Astrocyte of the spinal cord (primary cell): Measurements from ENCODE around the gene HCCS.
A peak's percentile ranks its signal among the peaks of the same experiment; 100 is the strongest.
"Not testable (repeated sequence)": the region's sequence is repeated elsewhere in the genome, so short reads cannot be mapped to it uniquely, and the experiment has no call there.

ENCODE experiments used
- DNase-seq: peaks from one replicate; pipeline ENCODE4 v3.0.0; 2011; ENCODE audit warnings: low read depth, low spot score
- H3K4me3 ChIP-seq: 2 replicates; pipeline ENCODE4 v1.5.1; 2011; ENCODE audit warnings: low read depth, mild to moderate bottlenecking, low read length, moderate library complexity
- CTCF ChIP-seq: IDR thresholded peaks from 2 replicates; pipeline ENCODE4 v1.5.1; 2012; ENCODE audit warnings: low read depth, mild to moderate bottlenecking, low read length, inconsistent platforms
- in situ Hi-C: cut with HindIII; loops from 2 replicates; pipeline ENCODE4 v1.10.0; 2017; ENCODE audit warnings: low sequenced_read_pairs

The HCCS gene

DNA sequence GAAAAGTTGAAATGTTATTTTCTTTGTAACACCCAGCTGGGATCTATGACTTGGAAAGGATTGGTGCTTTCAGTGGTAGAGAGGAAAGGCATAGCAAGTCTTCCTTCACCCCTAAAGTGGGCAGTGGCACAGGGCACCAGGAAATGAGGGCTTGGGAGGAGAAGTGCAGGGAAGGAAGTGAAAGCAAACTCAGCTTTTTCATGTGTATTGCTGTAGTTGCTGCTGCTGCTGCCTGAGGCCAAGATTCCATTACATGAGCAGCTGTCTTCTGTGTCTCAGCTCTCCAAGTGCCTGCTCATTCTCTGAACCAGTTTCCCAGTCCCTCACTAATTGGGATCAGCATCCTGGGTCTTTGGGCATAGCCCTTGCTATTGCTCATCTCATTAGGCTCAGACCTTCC lies 2.6 kb downstream of the HCCS start:
- DNase-seq = peak; percentile 15
- TF ChIP-seq CTCF = no peak
- H3K4me3 ChIP-seq = no peak overlapping the region
- in situ Hi-C loops = no loop called here

DNA sequence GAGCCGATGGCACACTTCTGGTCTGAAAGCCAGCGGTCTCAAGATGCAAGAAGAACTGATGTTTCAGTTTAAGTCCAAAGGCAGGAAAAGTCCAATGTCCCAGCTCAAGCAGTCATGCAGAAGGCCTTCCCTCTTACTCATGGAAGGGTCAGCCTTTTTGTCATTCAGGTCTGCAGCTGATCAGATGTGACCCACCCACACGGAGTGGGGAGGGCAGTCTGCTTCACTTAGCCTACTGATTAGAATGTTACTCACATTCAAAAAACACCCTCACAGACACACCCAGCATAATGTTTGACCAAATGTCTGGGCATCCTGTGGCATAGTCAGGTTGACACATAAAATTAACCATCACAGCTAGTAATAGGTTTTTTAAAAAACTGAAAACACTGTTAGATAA lies 6.6 kb downstream of the HCCS start:
- in situ Hi-C loops = no loop called here
- DNase-seq = no peak
- no peak overlapping the region for H3K4me3 ChIP-seq
- no peak for TF ChIP-seq CTCF

DNA sequence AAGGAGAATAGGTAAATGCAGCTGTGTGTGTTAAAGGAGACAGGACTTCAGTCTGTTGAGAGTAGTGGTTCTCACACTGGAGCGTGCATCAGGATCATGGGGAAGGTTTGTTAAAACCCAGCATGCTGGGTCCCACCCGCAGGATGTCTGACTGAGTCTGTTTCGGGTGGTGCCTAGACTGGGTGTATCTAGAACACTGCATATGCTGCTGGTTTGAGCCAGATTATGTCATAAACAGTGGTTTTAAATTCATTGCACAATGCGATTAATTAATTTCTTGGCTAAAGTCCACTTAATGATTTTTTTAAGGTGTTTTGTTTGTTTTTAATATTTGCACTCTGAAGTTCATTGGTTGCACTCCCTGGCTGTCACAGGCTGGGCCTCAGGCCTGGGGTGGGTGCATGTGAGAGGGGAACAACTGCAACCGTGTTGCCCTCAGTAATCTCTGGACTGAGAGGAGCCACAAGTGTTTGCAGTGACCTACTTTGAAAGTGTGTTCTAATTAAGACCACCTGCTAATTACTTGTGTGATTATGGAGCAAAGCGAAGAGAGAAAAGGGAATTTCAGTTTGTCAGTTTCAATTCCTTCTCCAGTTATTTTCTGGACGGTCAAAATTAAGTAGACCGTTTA lies 8.3 kb downstream of the HCCS start:
- DNase-seq = no peak
- no peak for TF ChIP-seq CTCF

GRCh38 chrX:11123087-11123486 lies 12.0 kb downstream of the HCCS start:
- DNase-seq, H3K4me3 ChIP-seq, in situ Hi-C loops: not testable (repeated sequence)

More for the DNA sequence above, 8.3 kb downstream of the HCCS start:
- in situ Hi-C loops = no loop called here
- H3K4me3 ChIP-seq = no peak overlapping the region

DNA sequence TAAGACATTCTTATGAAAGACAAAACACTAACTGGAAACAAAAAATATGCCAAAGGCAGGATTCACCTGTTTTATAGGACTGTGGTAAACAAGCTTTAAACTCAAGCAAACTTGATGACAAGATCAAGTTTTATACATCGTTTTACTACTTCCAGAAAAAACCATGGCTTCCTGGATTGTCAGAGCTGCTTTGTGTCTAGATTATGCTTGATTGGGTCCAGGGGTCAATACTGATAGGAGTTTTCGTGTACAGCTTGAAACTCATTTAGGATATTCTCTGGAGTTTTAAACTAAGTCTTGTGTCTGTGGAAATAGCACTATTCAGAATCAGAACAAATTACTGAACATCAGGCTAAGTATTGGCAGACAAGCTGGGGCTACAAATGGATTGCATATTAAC lies 13.0 kb downstream of the HCCS start:
- DNase-seq = no peak
- no peak overlapping the region for H3K4me3 ChIP-seq
- no peak for TF ChIP-seq CTCF
- in situ Hi-C loops = no loop called here

- TF ChIP-seq CTCF = no peak
- in situ Hi-C loops = loop anchor here (25.0 kb wide), 2 partner anchors 412 to 938 kb away; no protein-coding TSS in a partner anchor
- no peak for DNase-seq
- H3K4me3 ChIP-seq = no peak overlapping the region
Measured at GRCh38 chrX:11125060-11125459, 13.9 kb downstream of the HCCS start.

DNA sequence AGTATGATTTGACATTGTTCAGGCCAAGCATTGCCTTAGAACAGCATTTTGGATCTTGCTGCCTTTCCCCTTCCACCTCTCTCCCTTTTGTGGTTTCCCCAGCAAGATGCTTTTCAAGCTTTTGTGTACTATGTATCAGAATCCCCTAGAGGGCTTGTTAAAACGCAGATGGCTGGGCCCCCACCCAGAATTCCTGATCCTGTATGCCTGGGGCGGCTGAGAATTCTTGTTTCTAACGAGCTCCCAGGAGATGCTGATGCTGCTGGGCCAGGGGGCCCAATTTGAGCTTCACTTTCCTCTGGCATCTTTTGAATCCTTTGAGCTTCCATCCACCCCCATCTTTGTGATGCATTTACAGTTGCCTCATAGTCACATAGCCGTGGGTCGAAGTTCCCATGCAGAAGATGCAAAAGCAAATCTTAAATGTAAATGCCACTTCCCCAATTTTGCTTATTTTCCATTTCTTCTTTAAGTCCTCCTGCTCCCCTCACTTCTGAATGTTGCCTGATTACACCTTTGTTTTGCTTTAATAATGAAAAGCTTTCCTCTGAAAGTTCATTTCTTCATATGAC lies 18.5 kb downstream of the HCCS start:
- H3K4me3 ChIP-seq = no peak overlapping the region
- in situ Hi-C loops = loop anchor here (25.0 kb wide), 2 partner anchors 408 to 942 kb away; no protein-coding TSS in a partner anchor
- no peak for TF ChIP-seq CTCF
- no peak for DNase-seq
